GM13976 (cell line): ENCODE data around the gene TSPAN9.

Experiments used
- DNase-seq: peaks from one replicate; pipeline ENCODE4 v3.0.0; 2012; ENCODE audit warnings: low spot score
- in situ Hi-C: fragments of 300-500 bp; cut with MboI; formaldehyde crosslinking; loops from one replicate; pipeline ENCODE4 v1.12.0; 2022; ENCODE audit warnings: low sequenced_read_pairs, mixed read lengths, inconsistent platforms; ENCODE audit not compliant: unreplicated experiment
- TF ChIP-seq, protein P1 (sequence below): IDR thresholded peaks from 2 replicates; pipeline ENCODE4 v1.5.1; 2012; ENCODE audit warnings: borderline replicate concordance, mild to moderate bottlenecking; ENCODE audit not compliant: insufficient read depth; ENCODE audit errors: extremely low read depth, missing control alignments, control extremely low read depth

The TSPAN9 gene

DNA sequence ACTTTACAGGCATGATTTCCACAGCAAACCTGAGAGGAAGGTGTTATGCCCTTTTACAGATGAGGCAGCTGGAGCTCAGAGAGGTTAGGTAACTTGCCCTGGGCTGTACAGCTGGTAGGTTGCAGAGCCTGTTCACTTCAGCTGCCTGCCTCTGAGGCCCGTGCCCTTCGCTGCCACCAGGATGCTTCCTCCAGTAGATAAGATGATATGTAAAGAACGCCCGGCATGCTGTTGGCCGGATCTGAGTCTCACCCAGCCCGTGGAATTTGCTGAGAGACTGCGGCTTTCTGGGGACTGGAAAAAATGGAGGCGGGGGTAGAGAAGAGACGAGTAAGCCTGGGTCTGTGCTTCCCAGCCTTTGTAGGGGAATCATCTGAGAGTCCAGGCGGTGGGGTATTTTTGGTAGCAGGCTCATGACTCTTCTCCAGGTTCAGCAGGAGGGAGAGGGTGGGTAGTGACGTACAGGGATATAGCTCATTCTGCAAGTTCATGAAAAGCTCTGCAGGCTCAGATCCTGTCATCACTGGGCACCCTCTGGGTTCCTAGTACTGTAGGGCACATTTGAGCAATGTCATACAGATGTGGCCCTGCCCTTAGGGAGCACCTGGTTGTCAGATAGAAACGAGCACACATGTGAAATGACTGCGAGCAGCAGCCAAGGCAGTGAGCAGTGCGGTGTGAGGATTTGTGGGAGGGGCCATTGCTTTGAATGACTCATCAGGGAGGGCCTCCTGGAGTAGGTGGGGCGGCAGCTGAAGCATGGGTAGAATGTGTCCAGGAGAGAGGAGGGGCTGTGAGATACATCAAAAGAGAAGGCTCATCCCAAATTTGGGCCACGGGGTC, 159.4 kb downstream of the TSPAN9 start:
- TF ChIP-seq, protein P1, sequence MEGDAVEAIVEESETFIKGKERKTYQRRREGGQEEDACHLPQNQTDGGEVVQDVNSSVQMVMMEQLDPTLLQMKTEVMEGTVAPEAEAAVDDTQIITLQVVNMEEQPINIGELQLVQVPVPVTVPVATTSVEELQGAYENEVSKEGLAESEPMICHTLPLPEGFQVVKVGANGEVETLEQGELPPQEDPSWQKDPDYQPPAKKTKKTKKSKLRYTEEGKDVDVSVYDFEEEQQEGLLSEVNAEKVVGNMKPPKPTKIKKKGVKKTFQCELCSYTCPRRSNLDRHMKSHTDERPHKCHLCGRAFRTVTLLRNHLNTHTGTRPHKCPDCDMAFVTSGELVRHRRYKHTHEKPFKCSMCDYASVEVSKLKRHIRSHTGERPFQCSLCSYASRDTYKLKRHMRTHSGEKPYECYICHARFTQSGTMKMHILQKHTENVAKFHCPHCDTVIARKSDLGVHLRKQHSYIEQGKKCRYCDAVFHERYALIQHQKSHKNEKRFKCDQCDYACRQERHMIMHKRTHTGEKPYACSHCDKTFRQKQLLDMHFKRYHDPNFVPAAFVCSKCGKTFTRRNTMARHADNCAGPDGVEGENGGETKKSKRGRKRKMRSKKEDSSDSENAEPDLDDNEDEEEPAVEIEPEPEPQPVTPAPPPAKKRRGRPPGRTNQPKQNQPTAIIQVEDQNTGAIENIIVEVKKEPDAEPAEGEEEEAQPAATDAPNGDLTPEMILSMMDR, result no peak
- no peak for DNase-seq
- in situ Hi-C loops, result no loop called here

DNA sequence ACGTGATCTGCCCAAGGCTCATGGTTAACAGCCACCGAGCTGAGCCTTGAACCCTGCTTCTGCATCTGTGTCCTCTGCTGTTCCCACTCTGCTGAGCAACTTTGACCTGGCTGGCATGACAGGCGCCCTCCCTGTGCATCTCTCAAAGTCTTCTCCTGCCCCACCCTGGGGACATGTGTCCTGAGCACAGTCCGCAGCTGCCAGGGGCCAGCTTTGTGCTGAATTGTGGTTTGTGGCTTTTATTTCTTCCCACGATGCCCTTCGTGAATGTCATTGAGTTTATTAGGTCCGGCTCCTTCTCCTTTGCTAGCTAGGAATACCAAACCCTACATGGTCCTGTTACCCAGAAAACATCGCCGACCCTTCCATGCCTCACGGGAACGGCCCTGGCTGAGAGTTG, 161.0 kb downstream of the TSPAN9 start:
- in situ Hi-C loops, result no loop called here
- TF ChIP-seq, protein P1, result no peak
- DNase-seq, result no peak

DNA sequence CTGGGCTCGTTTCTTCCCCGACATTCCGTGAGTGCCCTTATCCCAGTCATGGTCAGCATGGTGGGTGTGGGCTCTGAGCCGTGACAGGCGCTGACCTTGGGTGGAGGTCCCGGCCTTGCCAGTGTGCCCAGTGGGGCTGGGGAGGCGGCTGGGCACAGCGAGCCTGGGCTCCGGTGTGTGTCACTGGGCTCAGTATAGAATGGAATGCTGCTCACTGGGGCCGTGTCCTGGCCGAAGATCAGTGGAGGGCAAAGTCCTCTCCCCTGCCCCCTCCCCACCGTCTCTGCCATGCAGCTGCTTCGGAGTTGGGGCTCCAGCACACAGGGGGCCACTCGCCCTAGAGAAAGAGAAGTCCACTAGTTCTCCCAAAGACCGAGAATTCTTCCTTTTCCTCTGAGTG, 164.4 kb downstream of the TSPAN9 start:
- no peak for DNase-seq
- in situ Hi-C loops, result no loop called here
- TF ChIP-seq, protein P1, result no peak

DNA sequence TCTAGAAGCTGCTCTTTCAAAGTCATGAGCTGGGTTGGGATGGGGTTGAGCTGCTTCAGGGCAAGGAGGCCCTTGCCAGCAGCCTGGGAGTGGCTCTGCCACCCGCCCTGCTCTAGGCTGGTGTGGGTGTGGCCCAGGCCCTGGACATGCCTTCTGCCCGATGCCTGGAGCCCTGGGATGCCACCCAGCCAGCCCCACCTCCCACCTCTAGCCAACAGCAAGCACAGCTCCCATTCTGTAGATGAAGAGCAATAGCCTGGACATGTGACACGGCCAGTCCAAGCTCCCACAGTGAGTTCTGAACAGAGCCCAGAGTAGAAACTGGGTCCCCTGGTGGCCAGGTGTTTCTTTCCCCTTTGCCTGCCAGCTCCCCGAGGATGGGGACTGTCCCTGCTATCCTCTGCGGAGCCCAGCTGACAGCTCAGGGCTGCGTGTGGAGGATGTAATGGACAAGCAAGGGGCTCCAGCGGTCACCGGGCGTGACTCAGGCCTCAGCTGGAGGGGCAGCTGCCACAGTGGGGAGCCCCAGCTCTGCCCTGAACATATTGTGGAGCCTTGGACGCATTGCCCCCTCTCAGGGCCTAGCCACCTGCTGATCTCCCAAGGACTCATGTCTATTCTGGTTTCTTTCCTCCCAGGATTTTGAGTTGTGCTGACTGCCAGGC, 165.2 kb downstream of the TSPAN9 start:
- TF ChIP-seq, protein P1, result no peak
- no peak for DNase-seq
- in situ Hi-C loops, result no loop called here

DNA sequence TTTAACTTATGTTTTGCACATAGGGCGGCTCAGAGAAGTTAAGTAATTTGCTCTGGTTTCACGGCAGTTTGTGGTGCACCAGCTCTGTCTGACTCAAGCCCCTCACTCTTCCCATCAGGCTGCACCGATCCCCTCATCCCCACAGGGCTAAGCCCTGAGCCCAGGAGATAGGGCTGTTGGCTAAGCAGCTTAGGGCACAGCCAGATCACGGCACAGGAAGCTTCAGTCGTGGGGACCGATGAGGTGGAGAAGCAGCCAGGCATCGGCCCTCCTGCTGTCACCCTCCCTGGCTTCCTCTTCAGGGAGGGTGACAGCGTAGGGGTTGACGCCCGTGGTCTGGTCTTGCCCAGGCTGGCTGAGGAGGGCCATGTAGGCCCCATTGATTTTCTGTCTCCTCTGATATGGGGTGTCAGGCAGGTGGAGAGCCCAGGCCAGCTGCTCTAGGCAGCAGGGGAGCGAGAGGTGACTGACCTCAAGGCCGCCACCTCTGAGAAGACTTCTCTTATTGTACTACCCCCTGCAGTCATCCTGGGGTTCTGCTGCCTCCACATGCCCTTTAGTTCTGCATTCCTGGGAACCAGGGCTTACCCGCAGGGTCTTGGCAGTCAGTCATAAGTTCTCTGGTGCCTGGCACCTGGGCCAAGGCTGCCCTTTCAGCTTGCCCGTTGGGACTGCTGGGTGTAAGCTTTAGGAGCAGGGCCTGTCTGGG, 166.4 kb downstream of the TSPAN9 start:
- TF ChIP-seq, protein P1, result no peak
- in situ Hi-C loops, result no loop called here

DNA sequence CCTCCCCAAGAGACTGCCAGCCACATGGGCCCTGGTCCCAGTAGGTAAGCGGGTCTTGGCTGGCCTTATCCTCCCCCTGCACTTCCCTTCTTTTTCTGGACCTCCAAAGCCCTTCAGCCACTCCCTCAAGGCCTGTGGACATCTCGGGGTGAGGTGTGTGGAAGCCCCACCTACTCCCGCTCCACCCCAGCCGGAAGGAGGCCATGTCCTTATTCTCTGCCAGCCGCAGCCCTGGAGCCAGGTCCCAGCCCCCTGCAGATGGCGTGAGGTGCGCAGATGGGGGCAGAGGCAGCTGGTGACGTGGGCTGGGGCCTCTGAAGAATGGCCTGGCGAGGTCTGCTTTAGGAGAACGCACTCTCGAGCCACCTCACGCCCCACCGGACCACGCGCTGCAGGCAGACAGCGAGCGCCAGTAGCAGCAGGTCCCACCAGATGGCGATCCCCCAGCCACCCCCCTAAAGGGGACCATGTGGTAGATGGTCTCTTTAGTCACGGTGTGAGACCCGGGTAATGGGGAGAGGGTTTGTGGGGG, 167.1 kb downstream of the TSPAN9 start:
- TF ChIP-seq, protein P1, result no peak
- no peak for DNase-seq
- in situ Hi-C loops, result no loop called here

More for the DNA sequence above, 166.4 kb downstream of the TSPAN9 start:
- DNase-seq, result no peak
